Activated CD8-positive, alpha-beta memory T cell treated with anti-CD3 and anti-CD28 coated beads for 48 hours (primary cell): Measurements from ENCODE around the gene RNF169.

Experiments
- DNase-seq, 3 experiments: peaks; one replicate each; pipeline ENCODE4 v3.0.0-alpha.2; 2020; ENCODE audit warnings: low read depth in 2 of 3, low spot score in 2 of 3

Gene RNF169

DNA sequence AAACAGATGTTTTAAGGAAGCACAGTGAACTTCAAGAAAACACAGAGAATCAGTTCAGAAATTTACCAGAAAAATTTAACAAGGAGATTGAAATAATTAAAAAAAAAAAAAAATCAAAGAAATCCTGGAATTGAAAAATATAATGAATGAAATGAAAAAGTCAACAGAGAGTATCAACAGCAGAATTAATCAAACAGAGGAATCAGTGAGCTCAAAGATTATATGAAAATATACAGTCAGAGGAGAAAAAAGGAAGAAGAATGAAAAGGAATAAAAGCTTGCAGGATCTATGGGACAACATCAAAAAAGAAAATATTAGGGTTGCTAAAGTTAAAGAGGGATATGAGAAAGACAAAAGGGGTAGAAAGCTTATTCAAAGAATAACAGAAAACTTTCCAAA, 117.9 kb downstream of the RNF169 start:
- no peak for DNase-seq

DNA sequence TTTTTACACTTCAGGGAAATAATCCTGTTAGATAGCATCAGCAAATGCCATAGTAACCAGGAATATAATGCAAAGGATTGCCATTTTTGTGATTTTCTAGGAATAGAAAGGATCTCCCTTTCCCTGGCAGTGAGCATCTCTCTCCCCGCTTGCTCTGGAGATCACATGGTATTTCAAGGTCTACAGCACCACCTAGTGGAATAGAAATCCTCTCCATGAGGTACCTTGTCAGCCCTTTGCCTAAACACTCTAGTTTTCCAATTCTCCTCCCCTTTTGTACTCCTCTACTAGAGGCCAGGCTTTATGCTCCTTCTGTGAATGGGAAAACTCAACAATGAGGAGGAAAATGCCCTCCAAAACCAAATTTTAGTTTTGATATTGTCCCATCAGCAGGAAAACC, 121.8 kb downstream of the RNF169 start:
- DNase-seq = no peak

DNA sequence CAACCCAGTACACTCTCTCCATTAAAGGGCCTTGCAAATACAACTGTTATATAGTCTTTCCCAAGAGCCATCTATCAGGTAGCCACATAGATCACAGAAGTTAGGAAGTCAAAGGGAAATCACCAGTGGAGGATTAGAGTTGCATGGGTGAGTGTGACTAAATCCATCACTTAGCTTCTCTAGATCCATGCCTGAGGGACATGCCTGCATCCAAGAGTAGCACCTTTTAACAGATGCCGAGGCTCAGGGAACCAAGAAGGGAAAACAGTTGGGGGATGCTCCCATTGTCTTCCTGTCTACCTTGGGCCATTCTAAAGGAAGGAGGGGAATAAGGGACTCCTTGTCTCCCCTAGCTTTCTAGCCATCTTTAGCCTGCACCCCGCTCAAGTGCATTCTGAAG, 122.4 kb downstream of the RNF169 start:
- DNase-seq = no peak

DNA sequence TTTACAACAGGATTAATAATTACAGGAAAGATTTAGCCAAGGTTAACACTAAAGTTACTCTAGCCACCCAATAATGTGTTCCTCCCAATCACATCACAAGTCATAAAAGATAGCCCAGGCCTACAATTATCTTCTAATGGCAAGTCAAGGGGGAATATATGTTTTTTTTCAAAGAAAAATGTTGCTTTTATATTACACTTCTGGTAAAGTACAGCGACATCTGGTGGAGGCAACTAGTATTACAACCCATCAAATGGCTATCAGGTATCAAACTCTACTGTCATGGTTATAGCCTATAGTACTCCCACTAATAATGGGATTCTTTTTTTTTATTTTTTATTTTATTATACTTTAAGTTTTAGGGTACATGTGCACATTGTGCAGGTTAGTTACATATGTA, 128.5 kb downstream of the RNF169 start:
- no peak for DNase-seq
